Stimulated activated CD8-positive, alpha-beta memory T cell treated with anti-CD3 and anti-CD28 coated beads, Interleukin-12 subunit alpha, Interleukin-12 subunit beta, amount 100 ng/mL, for 24 hours (primary cell): ENCODE data around the gene PLGLB2.
"Not testable (repeated sequence)": the region's sequence is repeated elsewhere in the genome, so short reads cannot be mapped to it uniquely, and the experiment has no call there.

Experiments
- DNase-seq: peaks from one replicate; pipeline ENCODE4 v3.0.0-alpha.2; 2020; ENCODE audit errors: extremely low read depth

Gene PLGLB2

DNA sequence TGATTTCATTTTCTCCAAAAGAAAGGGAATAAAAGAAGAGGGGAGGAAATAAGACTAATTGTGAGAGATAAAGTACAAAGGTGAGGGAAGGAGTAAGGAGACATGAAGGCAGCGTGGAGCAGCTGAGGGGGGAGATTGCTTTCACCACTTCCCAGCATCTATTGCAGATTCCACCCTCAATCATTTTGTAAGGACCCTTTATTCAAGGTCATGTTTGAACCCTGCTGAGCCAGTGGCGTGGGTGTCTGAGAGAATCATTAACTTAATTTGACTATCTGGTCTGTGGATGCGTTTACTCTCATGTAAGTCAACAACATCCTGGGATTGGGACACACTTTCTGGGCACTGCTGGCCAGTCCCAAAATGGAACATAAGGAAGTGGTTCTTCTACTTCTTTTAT is at the start of gene PLGLB2:
Gene PLGLB2, plus strand, starts transcription at position 297 of the 400 bp plus-strand sequence. Its CDS starts 67 bp downstream, at position 364.
- DNase-seq, result not testable (repeated sequence)

DNA sequence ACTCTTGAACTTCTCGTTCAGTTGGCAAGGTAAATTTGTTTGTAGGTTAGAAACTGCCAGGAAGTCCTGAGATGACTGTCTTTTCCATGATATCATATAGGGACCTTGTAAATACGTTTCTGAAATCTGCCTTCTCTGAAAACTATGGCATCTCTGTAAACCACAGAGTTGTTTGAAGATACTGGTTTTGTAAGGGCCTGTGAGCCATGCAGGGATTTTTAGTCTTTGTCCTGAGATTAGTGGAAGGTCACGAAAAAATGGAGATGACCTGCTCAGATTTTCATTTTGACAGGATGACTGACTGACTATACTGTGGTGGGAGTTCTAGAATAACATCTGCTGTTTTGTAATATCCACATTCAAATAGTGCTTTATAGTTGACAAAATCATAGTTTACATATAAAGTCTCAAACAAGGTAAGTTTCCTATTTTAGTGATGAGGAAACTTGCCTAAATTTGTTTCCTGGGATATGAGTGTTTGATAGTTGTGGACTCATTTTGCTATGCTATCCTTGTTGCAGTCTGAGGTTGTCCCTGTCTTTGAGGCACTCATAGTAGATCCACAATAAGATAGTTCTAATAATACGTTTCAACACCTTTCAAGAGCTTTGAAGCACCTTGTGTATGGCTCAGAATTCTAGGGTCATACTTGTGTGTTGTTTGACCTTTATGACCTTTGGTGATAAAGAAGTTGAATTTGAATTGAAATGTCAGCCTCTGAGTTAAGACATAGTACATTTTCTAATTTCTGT is 43.1 kb upstream of the PLGLB2 start:
- not testable (repeated sequence) for DNase-seq

DNA sequence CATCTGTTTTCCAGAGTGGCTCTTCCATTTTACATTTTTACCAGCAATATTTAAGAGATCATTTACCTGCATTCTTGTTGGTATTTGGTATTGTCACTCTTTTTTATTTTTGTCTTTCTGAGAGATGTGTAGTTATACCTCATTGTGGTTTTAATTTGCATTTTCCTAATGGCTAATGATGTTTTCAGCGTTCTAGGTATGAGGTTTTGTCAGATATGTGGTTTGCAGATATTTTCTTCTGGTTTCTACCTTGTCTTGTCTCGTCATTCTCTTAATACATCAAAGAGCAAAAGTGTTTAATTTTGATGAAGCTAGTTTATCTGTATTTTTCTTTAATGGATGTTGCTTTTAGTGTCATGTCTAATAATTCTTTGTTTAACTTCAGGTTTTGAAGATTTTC is 39.5 kb upstream of the PLGLB2 start:
- DNase-seq, result not testable (repeated sequence)

DNA sequence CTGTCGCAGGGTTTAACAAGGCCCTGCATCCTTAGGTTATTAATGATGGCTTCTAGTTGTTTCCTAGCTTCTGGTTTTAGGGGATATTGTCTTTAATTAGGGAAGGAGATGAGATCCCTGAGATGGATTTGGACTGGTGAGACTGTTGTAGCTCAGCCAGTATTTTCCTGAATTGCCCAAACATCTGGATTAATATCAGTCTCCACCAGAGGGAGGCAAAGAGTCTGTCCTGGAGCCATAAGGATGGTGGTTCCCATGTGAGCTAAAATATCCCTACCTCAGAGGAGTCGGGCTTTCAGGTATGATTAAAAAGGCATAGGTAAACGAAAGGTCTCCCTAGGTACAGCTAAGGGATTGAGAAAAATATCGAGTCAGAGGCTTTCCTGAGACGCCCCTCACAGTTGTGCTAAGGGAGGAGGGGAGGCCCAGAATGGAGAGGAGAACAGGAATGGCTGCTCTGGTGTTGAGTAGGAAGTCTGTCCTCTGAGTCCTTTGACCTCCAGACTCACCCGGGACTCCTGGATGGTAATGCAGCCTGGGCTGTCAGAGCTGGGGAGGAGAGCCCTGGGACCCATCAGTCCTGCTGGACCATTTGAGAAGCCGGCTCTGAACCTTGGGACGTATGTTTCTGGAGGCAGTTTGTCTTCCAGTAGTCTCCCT is 19.8 kb upstream of the PLGLB2 start:
- not testable (repeated sequence) for DNase-seq

DNA sequence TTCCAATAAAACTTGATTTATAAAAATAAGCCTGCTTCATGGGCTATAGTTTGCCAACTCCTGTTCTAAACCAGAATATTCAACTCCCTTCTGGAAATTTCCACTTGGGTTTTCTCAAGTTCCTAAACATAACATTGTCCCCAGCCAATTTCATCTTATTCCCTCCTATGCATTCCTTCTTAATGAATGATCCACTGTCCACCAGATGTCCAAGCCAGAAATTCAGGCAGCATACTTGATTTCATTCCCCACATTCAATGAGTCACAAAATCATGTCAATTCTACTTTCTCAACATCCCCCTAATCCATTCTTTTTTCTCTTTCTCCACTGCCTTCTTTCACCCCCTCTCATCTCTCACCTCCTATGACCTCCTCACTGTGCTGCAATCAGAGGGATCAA is 7.0 kb upstream of the PLGLB2 start:
- DNase-seq, result not testable (repeated sequence)

DNA sequence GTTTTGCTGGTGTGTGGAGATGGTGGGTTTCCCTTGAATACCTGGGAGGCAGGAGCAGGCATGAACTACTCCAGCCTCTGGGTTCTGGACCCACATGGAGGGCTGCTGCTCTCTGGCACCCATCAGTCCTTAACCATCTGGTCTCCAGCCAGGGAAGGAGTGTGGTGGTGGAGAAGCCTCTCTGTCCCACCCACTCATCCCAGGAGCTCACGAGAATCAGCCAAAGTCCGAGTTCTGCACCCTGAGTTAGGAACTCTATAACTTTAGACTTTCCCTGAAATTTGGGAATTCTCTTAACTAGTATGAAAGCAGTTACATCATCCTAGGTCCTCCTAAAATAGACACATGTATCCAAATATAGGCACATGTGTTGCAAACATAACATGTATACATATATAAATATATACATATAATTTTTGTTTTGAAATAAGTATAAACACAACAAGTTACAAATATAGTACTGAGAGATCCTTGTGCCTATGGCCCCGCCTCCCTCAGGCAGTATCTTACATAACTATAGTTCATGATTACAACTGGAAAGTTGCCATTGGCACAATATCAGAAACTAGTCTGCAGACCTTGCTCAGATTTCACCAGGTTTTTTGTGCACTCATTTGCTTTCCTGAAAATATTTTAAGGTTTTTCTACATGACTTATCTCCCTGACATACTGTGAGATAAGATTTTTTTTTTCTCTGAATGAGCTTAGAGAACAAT is 5.3 kb upstream of the PLGLB2 start:
- DNase-seq, result not testable (repeated sequence)

DNA sequence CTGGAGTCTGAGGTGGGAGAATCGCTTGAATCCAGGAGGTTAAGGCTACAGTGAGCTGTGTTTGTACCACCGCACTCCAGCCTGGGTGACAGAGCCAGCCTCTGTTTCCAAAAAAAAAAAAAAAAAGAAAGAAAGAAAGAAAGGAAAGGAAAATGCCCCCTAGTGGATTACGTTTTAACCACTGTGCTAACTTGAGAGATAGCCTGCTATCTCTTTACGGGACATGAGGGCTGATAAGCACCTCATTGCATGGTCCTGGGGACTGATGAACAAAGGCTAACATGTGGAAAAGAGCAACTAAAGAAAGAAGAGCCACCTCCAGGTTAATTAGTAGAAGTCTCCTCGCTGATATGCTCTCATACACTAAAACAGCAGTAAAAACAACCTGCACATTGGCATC is 4.2 kb upstream of the PLGLB2 start:
- DNase-seq, result not testable (repeated sequence)

DNA sequence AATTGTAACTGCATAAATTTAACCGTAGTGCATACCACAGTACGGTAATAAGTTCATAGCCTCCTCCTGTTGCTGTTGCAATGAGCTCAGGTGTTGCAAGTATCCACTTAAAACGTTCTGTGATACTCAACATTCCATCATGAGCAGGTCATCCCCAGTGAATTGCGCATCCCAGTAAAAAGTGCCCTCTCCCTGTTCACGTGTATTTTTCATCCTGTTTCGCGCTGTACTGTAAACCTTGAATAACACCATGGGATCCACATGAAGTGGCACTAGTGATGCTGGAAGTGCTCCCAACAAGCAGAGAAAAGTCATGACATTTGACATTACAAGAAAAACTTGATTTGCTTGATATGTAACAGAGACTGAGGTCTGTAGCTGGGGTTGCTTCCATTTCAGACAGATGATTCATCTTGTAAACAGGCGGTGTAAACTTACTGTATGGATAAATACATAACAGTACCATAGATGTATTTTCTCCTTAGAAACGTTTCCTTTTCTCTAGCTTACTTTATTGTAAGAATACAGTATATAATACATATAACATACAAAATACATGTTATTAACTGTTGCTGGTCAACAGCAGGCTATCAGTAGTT is 2.4 kb upstream of the PLGLB2 start:
- DNase-seq, result not testable (repeated sequence)

DNA sequence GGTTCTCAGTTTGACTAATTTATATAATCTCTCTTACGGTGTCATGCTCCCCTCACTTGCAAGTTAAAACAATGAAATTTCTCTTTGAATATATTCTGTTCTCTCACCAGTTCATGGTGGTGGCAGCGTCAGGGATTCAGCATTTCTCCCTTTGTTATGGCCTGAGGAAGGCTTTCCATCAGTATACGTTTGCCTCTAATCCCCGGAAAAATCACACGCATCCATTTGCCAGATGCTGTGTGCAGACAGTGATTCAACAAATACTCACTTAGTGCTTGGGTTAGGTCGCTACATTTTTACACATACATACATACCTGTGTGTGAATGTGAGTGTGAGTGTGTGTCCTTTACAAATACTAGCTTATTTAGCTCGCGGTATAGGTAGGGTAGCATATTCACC is 637 bp downstream of the PLGLB2 start:
- not testable (repeated sequence) for DNase-seq

DNA sequence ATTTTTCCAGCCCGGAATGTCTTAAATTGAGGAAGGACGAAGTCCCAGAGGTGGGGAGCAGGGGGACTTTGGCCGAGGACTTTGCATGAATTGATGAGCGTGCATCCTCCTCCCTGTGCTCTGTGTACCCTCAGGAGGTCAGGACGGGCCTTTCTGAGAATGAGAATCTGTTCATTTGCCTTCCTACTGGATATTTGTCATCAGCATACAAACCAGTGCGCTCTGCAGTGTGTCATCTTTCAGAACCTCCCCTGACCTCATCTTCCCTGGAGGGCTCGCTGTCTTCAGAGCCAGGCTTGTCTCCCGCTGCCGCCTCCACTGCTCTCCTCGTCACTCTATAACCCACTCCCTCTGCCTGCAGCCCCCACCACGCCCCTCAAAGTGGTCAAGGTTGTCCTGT is 2.7 kb downstream of the PLGLB2 start:
- DNase-seq, result not testable (repeated sequence)

DNA sequence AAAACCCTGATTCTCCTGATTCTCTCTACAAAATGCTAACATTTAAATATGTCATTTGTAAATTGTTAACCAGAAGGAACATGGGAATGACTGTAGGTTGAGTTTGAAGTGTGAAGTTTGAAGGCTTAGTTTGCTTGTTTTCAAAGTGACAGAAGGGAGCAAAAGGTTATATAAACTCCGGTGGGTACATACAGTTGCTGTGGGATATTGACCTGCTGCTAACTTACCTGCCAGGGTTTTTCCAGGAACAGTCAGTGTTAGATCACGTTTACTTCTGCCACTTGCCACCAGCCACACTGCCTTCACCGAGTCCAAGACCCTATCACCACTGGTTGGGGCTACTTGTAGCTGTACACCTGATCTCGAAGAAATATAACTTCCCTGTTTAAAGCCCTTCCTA is 6.9 kb downstream of the PLGLB2 start:
- DNase-seq, result not testable (repeated sequence)
